RWPE2 (cell line): ENCODE measurements around the gene ZMIZ1.

ENCODE experiments used
- ATAC-seq: fragments of 200-7000 bp; cut with Tn5 transposase; 3 replicates; pipeline ENCODE4 v1.9.1; 2021; ENCODE audit warnings: low read depth
- DNase-seq: peaks from one replicate; pipeline ENCODE4 v3.0.0-alpha.2; 2020; ENCODE audit warnings: low spot score
- H3K27ac ChIP-seq: fragments of 450-650 bp; 2 replicates; pipeline ENCODE4 v1.5.1; 2017; ENCODE audit warnings: mild to moderate bottlenecking; ENCODE audit not compliant: poor library complexity, severe bottlenecking
- H3K27me3 ChIP-seq: fragments of 250-450 bp; sonication (Bioruptor Pico); 2 replicates; pipeline ENCODE4 v1.5.1; 2021; ENCODE audit warnings: mild to moderate bottlenecking, moderate library complexity; ENCODE audit not compliant: insufficient read depth, poor library complexity, severe bottlenecking
- H3K36me3 ChIP-seq: fragments of 250-450 bp; sonication (Bioruptor Pico); 2 replicates; pipeline ENCODE4 v1.5.1; 2020; ENCODE audit warnings: low read depth, mild to moderate bottlenecking, moderate library complexity
- H3K4me1 ChIP-seq: fragments of 250-450 bp; sonication (Bioruptor Pico); 2 replicates; pipeline ENCODE4 v1.5.1; 2021; ENCODE audit warnings: mild to moderate bottlenecking, moderate library complexity; ENCODE audit not compliant: insufficient read depth, poor library complexity, severe bottlenecking
- H3K4me3 ChIP-seq: fragments of 250-450 bp; sonication (Bioruptor Pico); 2 replicates; pipeline ENCODE4 v1.5.1; 2021; ENCODE audit warnings: mild to moderate bottlenecking, moderate library complexity; ENCODE audit not compliant: severe bottlenecking
- H3K9me3 ChIP-seq: fragments of 250-450 bp; sonication (Bioruptor Pico); 2 replicates; pipeline ENCODE4 v1.5.1; 2021; ENCODE audit warnings: mild to moderate bottlenecking, moderate library complexity; ENCODE audit not compliant: severe bottlenecking
- TF ChIP-seq, protein P1 (sequence below): fragments of 450-650 bp; IDR thresholded peaks from one replicate; pipeline ENCODE4 v1.5.1; 2017; ENCODE audit warnings: mild to moderate bottlenecking, moderate library complexity; ENCODE audit not compliant: poor library complexity, severe bottlenecking

ZMIZ1 gene

DNA sequence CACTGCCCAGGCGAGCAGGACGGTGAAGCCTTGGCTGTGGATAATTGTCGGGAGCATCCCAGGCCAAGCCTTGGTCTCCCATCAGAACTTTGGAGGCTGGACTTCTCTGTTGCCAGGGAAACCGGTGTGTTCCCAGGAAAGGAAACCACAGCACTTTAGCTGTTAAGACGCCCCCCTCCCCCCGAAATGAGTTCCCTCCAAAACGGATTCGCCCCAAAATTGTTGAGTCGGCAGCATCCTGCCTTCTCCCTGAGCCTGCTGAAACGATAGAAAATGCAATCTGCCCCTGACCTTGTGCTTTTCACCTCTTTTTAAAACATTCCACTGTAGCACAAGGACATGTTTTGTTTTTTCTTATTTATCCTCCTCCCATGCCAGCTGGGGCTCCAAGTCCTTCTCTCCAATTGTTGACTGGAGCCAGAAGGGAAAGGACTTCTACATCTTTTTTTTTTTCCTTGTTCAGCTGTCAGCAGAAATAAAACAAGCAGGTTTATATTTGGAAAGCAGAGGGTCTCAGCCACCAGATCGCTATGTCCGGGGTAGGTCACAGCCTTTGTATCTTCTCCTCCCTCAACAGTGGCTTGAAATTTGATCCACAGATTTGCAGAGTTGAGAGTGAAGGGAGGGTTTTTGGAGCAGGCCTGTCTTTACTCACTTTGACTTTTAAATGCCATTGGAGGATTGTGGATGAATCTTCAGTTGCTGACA is 116.5 kb downstream of the ZMIZ1 start:
- Histone ChIP-seq H3K9me3 (no peaks in the 10 kb centered on the region), H3K4me1 (peaks cover 24% of the 10 kb centered on the region), H3K4me3 (no peak overlapping the region), H3K27ac (no peak overlapping the region), H3K36me3 (peaks cover 10% of the 10 kb centered on the region; the same call in 1 of the 2 replicates), H3K27me3 (no peaks in the 10 kb centered on the region)
- no peak for DNase-seq
- no peak for ATAC-seq
- TF ChIP-seq, protein P1, sequence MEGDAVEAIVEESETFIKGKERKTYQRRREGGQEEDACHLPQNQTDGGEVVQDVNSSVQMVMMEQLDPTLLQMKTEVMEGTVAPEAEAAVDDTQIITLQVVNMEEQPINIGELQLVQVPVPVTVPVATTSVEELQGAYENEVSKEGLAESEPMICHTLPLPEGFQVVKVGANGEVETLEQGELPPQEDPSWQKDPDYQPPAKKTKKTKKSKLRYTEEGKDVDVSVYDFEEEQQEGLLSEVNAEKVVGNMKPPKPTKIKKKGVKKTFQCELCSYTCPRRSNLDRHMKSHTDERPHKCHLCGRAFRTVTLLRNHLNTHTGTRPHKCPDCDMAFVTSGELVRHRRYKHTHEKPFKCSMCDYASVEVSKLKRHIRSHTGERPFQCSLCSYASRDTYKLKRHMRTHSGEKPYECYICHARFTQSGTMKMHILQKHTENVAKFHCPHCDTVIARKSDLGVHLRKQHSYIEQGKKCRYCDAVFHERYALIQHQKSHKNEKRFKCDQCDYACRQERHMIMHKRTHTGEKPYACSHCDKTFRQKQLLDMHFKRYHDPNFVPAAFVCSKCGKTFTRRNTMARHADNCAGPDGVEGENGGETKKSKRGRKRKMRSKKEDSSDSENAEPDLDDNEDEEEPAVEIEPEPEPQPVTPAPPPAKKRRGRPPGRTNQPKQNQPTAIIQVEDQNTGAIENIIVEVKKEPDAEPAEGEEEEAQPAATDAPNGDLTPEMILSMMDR: no peak

DNA sequence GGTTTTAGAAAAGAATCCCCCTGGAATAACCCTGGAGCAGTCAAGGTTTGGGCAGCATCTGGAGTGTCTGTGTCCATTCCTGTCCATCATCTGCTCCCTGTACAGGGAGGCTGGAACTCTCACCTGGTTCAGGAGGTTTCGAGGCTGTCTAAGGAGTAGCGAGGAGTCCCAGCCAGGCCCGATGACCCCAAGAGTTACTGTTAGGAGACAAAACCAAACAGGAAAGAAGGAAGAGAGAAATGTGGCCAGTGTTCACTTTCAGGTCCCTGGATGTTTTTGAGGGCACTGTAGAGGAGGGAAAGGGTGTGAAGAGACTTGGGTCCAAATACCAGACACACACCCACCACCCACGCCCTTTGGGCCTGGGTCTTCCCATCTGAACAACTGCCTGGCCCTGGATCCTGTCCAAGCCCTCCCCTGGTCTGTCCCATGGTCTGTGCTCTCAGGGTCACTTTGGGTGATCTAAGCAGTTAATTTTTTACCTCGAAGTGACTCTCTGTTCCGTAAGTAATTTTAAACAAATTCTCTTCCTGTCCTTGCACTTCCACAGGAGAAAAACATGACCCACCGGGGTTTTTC is 117.1 kb downstream of the ZMIZ1 start:
- no peaks in the 10 kb centered on the region for H3K9me3 ChIP-seq
- peaks cover 24% of the 10 kb centered on the region for H3K4me1 ChIP-seq
- TF ChIP-seq, protein P1: no peak
- peaks cover 10% of the 10 kb centered on the region; the same call in 1 of the 2 replicates for H3K36me3 ChIP-seq
- H3K4me3 ChIP-seq: no peak overlapping the region
- ATAC-seq: no peak
- H3K27ac ChIP-seq: no peak overlapping the region
- DNase-seq: no peak
- no peaks in the 10 kb centered on the region for H3K27me3 ChIP-seq

DNA sequence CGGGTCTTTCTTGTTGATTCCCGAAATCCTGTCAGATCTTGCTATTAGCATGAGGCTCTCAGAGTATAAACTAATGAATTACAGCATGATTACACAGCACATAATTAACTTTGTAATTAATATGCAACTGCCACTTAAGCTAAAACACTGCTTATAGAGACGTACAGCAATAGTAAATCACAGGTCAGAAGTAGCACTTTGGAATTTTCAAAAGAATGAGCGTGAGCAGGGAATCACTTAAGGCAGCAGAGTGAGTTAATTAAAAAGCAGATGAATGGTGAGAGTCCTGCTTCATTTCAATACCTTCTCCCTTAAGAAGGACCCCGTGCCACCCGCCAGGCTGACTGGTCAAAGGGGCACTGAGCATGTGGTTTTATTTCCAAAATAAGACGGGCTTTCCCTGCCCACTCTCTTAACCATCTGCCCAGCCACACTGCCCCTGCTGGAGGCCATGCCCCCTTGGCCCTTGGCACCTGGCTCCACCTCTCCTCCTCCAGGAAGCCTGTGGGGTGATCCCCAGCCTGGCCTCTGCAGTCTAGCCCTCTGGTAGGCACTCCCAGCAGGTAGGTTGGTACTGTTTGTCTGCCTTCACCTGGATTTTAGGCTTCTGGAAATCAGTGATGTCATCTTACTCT is 117.8 kb downstream of the ZMIZ1 start:
- Histone ChIP-seq H3K27ac (no peak overlapping the region), H3K4me1 (peaks cover 24% of the 10 kb centered on the region), H3K36me3 (peaks cover 10% of the 10 kb centered on the region; the same call in 1 of the 2 replicates), H3K9me3 (peaks cover 1% of the 10 kb centered on the region), H3K27me3 (no peaks in the 10 kb centered on the region), H3K4me3 (no peak overlapping the region)
- TF ChIP-seq, protein P1: no peak
- ATAC-seq (no peak), DNase-seq (no peak)

DNA sequence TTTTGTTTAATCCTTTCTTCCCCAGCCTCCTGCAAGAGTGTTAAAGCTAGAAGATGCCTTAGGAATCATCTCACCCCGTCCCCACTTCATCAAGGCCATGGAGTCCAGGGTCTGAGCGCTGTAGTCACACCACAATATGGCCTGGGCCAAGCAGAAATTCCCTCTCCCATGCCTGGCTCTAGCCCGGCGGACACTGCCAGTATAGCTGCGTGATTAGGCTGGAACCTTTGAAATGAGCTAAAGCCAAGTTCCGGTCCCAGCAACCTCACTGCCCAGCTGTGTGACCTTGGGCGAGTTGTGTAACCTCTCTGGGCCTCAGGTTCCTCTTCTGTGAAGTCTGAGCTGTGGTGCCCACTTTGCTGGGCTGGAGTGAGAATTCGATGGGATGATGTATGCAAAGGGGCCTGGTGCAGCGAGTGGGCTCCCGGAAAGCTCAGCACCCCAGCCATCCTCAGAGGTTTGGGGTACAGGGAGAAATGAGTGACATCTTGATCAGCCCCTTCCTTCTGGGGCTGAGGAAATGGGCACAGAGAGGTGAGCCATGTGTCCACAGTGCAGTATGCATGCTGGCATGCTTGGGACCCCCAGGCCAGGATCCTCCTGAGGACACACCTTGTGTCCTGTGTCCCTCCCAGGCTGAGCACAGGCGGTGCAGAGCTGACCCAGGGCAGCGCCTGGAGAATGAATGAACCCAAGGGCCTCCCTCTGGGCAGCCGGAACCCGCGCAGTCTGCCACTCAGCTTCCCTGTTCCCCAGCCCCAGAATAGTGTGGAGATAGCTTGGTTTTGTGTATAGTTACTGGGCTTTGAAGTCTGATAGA is 118.6 kb downstream of the ZMIZ1 start:
- TF ChIP-seq, protein P1: no peak
- Histone ChIP-seq H3K9me3 (peaks cover 2% of the 10 kb centered on the region), H3K27ac (no peak overlapping the region), H3K27me3 (no peaks in the 10 kb centered on the region), H3K36me3 (peaks cover 10% of the 10 kb centered on the region; the same call in 1 of the 2 replicates), H3K4me3 (no peak overlapping the region), H3K4me1 (peaks cover 30% of the 10 kb centered on the region)
- ATAC-seq (no peak), DNase-seq (no peak)
